ENCODE data around the gene LTBP4. TPM values are rescaled to one million over a fixed set of nuclear protein-coding genes. Genes with fewer than 3 reads are reported as not detected.
A peak's percentile ranks its signal among the peaks of the same experiment; 100 is the strongest.

The LTBP4 gene
- total and polyA plus RNA-seq, 2 of the 13 experiments (the other 11 are each of a cell fraction or from before 2014, with no cell fraction given), result 0.86 to 2.3 TPM

GRCh38 chr19:40603389-40604170 lies 2.4 kb downstream of the LTBP4 start (continued):
- TF ChIP-seq, protein P1, sequence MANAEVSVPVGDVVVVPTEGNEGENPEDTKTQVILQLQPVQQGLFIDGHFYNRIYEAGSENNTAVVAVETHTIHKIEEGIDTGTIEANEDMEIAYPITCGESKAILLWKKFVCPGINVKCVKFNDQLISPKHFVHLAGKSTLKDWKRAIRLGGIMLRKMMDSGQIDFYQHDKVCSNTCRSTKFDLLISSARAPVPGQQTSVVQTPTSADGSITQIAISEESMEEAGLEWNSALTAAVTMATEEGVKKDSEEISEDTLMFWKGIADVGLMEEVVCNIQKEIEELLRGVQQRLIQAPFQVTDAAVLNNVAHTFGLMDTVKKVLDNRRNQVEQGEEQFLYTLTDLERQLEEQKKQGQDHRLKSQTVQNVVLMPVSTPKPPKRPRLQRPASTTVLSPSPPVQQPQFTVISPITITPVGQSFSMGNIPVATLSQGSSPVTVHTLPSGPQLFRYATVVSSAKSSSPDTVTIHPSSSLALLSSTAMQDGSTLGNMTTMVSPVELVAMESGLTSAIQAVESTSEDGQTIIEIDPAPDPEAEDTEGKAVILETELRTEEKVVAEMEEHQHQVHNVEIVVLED (CRISPR knock-in tag; IDR thresholded peaks at IDR 0.05; ENCODE audit: borderline replicate concordance), result peak; percentile 64; the same call in 1 of the 2 replicates
- TF ChIP-seq, protein P2, sequence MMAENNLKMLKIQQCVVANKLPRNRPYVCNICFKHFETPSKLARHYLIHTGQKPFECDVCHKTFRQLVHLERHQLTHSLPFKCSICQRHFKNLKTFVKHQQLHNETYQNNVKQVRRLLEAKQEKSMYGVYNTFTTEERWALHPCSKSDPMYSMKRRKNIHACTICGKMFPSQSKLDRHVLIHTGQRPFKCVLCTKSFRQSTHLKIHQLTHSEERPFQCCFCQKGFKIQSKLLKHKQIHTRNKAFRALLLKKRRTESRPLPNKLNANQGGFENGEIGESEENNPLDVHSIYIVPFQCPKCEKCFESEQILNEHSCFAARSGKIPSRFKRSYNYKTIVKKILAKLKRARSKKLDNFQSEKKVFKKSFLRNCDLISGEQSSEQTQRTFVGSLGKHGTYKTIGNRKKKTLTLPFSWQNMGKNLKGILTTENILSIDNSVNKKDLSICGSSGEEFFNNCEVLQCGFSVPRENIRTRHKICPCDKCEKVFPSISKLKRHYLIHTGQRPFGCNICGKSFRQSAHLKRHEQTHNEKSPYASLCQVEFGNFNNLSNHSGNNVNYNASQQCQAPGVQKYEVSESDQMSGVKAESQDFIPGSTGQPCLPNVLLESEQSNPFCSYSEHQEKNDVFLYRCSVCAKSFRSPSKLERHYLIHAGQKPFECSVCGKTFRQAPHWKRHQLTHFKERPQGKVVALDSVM (CRISPR knock-in tag; IDR thresholded peaks at IDR 0.05), result peak; percentile 95
- TF ChIP-seq ZNF225 (CRISPR knock-in tag; IDR thresholded peaks at IDR 0.05) (no peak), HOXA9 (CRISPR knock-in tag; IDR thresholded peaks at IDR 0.05; ENCODE audit: borderline replicate concordance) (no peak), CHD4 (IDR thresholded peaks at IDR 0.05; ENCODE audit: borderline replicate concordance, low read length) (0 out of 2 replicates have a peak, but pooled peaks have one; percentile 28), ZBTB3 (CRISPR knock-in tag; IDR thresholded peaks at IDR 0.05; ENCODE audit: borderline replicate concordance, low read depth) (peak; percentile 86), ZNF180 (CRISPR knock-in tag; IDR thresholded peaks at IDR 0.05; ENCODE audit: borderline replicate concordance, low read depth) (no peak), ZNF75D (CRISPR knock-in tag; IDR thresholded peaks at IDR 0.05; ENCODE audit: borderline replicate concordance) (no peak), ZBTB40 (IDR thresholded peaks at IDR 0.05) (no peak), ZBTB40 (CRISPR knock-in tag; IDR thresholded peaks at IDR 0.05) (peak; percentile 69; the same call in 1 of the 2 replicates), POGZ (CRISPR knock-in tag; IDR thresholded peaks at IDR 0.05) (peak; percentile 82)
- TF ChIP-seq, protein P3, sequence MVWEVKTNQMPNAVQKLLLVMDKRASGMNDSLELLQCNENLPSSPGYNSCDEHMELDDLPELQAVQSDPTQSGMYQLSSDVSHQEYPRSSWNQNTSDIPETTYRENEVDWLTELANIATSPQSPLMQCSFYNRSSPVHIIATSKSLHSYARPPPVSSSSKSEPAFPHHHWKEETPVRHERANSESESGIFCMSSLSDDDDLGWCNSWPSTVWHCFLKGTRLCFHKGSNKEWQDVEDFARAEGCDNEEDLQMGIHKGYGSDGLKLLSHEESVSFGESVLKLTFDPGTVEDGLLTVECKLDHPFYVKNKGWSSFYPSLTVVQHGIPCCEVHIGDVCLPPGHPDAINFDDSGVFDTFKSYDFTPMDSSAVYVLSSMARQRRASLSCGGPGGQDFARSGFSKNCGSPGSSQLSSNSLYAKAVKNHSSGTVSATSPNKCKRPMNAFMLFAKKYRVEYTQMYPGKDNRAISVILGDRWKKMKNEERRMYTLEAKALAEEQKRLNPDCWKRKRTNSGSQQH (CRISPR knock-in tag; IDR thresholded peaks at IDR 0.05; ENCODE audit: low read depth), result no peak

Data from HepG2 (cell line).